ENCODE results near the gene INPP5A.

The INPP5A gene

DNA sequence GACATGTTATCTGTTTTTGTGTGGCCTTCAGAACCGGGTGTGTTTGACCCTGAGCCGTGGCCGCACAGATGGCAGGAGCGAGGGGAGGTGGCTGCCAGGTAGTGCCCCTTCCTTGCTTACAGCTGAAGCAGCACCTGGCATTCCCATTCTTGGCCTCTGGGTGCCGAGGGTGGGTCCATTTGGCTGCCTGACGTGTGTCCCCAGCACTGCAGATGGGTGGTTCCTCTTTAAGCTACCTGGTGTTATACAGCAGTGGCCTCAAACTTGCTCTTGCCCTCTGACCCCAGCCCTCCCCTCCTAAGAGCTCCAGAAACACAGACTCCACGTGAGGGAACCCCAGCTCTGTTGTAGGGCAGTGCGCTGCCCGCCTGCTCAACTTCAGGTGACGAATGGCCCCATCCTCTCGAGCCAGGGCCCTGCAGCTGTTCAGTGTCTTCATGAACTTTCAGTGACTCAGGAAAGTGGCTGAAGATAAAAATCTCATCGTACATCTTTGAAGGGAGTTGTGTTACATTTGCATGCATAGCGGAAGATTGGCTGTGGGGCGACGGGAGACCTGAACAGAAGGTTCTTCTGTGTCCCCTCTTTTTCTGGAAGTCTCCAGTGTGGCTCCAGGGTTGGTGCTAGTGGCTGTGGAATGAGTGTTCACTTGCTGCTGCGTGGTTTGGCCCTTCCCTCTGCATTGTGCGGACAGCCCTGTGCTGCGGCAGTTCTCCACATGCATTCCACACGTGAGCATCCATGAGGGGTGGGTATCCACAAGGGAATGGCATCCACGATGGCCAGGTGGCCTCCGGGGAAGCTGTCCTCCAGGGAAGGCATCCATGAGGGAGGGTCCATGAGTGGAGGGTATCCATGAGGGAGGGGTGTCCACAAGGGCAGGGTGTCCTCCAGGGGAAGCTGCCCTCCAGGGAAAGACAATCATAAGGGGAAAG is 91.6 kb downstream of the INPP5A start:
- no peak for DNase-seq (ENCODE audit: low read depth in 2 of 2)

DNA sequence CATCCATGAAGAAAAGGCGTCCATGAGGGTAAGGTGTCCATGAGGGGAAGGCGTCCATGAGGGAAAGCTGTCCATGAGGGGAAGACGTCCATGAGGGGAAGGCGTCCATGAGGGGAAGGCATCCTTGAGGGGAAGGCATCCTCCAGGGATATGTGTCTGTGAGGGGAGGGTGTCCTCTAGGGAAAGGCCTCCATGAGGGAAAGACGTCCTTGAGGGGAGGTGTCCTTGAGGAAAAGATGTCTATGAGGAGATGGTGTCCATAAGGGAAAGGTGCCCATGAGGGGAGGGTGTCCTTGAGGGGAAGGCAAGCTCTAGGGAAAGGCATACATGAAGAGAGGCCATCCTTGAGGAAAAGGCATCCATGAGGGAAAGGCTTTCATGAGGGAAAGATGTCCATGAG is 92.6 kb downstream of the INPP5A start:
- DNase-seq (ENCODE audit: low read depth in 2 of 2): no peak

DNA sequence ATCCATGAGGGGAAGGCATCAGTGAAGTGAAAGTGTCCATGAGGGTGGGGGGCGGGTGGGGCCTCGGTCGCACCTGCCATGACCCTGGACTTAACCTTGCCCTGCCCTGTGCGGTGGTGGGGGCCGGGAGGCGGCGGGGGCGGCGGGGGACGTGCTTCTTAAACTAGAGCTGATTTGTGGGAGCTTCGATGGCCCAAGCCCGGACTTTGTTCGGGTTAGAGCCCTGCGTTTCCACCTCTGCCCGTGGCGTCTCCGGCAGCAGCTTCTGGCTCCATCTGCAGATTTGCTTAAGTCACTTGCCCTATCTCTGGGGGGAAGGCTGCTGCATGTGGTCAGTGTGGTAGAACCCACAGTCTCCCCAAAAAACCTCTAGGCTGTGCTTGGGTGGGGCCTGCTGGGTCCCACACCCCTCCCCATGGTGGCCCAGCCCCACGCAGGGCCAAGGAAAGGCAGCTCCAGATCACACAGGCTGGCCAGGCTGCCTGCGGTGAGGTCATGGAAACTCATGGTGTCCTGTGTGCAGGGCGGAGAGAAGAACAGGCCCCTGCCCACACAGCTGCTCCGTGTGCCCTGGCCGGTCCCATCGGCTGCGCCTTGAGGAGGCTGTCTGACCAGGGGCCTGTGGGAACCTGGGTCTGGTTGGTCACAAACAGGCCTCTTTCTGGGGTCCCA is 93.2 kb downstream of the INPP5A start:
- no peak for DNase-seq (ENCODE audit: low read depth in 2 of 2)

DNA sequence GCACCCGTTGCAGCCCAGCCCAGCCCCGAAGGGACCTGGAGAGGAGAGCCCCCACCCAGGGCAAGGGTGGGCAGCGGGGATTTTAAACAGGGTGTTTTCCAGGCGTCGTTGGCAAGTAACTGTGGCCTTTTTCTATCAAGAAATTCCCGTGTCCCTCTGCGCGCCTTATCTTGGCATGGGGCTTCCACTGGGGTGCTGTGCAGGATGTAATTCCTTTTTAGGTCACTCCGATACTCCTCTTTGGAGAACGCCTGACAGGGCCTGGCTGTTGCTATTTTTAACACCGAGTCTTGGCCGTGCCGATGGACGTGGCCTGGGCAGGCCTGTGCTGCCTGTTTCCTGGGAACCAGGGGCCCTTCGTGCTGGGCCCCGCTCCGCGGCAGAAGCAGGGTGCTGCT is 93.8 kb downstream of the INPP5A start:
- DNase-seq (ENCODE audit: low read depth in 2 of 2): no peak

DNA sequence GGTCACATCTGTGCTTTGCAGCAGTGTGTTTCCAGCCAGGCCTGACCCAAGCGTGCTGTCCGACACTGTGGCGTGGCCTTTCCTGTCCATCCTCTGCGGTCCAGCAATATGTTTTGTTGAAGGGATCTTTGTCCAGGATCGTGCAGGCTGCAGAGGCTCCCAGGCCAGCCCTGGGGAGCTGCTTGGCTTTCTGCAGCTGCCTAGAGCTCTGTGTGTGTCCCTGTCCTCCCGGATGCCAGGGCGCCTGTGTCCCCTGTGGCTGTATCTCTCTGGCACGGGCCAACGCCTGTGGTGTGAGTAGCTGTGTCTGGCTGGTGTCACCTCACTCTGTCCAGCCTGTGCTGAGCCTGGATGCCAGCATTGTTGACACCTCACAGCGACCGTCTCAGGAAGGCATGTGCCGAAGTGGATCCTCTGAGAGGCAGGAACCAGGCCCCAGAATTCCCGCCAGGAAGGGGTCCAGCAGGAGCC is 94.5 kb downstream of the INPP5A start:
- no peak for DNase-seq (ENCODE audit: low read depth in 2 of 2)

DNA sequence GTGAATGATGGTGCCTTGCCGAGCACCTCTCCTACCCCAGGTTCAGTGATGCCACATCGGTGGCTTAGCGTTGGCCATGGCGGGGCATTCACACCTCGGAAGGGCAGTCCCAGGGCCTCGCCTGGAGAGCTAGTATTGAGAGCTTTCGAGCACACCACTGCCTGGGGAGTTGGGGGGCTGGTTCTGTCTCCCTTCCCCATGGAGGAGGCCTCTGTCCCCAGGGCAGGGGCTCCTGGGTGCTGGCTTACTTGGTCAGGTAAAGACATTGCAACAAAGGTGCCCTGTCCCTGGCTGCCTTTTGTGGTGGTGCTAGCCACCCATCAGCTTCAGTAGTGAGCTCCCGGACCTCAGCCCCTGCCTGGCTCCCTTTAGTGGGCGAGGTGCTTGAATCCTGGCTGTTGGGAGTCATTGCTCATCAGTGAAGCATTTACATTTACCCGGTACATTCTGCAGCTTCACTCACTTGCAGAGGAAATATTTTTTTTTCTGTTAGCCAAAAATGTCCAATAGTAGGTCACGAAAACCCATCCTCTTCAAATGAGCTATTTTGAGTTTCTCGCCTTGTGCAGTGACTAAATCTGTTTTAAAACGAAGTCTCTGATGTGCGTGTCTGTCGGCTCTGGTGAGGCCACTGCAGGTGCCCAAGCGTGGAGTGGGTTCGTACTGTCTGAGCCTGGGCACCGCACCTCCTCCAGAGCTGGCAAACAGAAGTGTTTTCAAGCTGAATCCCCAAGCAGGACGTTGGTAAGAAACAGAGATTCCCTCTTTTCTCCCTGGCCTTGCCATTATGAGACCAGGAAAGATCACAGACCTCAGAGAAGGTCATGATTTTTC is 95.5 kb downstream of the INPP5A start:
- peak in 1 of 2 experiments; percentile 18 for DNase-seq (ENCODE audit: low read depth in 2 of 2)

DNA sequence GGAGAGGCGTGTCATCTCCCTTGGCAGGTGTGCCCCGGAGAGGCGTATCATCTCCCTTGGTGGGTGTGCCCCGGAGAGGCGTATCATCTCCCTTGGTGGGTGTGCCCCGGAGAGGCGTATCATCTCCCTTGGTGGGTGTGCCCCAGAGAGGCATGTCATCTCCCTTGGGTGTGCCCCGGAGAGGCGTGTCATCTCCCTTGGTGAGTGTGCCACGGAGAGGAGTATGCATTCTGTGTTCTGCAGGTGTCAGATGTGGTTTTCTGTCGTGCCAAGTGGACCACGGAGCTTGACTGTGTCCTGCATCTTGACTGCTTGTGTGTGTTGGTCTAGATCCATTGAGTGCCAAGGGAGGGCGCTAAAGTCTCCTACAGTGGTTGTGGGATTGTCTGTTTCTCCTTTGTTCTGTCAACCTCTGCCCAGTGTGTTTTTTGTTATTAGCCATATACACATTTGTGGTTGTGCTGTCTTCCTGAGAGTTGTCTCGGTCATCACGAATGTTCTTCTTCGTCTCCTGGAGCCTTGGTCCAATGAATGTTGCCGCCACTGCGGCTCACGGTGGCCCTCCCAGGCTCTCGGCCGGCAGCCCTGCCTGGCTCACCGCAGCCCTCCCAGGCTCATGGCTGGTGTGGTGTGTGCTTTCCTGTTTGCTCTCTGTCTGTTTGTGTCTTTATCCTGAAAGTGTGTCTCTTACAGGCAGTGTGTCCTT is 96.8 kb downstream of the INPP5A start:
- no peak for DNase-seq (ENCODE audit: low read depth in 2 of 2)

DNA sequence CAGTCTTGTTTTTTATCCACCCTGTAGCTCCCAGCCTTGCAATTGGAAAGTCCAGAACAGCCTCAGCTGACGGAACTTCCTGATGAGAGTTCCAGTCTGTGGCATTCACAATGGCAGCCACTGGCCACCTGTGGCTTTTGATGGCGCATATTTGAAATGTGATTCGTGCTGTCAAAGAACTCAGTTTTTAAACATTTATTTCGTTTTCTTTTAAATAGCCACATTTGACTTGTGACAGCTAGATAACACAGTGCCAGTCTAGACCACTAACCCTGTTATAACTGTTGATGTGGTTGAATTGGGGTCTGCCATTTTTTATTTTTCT is 97.3 kb downstream of the INPP5A start:
- DNase-seq (ENCODE audit: low read depth in 2 of 2): no peak

DNA sequence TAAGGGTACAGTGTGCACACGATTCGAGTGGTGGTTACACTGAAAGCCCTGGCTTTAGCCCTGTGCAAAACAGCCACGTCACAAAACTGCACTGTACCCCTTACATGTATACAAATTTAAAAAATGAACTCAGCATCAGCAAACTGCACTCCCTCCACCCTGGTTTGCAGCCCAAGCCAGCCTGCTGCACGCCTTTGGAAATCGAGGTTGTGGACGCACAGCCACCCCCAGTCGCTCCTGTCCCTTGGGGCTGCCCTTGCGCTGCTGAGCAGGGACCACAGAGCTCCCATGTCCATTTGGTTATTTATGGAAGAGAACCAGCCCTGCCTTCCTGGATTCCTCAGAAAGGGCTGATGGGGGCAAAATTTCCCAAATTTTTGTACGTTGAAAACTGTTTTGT is 98.8 kb downstream of the INPP5A start:
- no peak for DNase-seq (ENCODE audit: low read depth in 2 of 2)

DNA sequence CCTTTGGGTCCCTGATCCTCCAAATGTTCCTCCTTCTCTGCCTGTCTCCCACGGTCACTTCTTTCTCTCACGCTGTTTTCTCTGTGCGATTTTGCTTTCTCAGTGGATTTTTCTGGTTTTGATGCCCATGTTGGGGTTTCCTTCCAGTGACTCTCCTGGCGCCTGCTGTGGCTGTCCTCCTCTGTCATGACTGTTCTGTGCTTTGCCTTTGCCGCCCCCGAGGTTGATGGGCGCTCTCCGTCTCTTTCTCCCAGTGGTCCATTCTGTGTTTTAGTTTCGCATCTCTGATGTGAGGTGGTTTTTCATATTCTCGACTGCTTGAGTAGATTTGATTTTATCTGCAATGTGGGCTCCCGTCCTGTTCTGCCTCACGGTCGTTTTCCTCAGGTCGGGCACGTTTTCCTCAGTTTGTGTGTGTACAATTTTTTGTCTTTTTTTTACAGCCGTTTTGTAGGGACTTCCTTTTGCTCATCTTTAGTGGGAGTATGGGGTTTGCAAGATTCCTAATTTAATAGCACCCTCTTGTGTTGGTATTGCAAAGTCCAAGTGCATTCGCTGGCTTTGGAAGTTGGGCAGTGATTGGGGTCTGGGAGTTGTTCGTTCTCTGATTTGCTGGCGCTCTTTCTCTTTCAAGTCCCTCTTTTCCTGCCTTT is 100.0 kb downstream of the INPP5A start:
- peak; percentile 46 to 48 for DNase-seq (ENCODE audit: low read depth in 2 of 2)

DNA sequence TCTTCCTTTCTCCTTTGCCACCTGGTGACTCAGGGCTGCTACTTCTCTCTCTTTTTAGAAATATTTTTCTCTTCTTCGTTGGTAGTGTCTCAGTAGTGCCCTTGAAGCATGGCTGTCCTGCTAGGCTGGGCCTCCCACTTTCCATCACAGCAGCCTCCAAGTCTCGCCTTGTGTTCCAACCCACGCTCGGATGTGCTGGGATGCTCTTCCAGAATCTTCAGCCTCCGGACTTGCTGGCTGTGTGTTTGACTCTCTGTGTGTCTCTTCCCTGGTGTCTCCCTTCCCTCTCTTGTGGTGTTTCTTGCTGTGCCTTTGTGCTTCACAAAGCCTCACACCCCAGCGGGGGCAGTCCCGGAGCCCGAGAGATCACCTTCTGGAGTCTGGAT is 100.5 kb downstream of the INPP5A start:
- DNase-seq (ENCODE audit: low read depth in 2 of 2): no peak

DNA sequence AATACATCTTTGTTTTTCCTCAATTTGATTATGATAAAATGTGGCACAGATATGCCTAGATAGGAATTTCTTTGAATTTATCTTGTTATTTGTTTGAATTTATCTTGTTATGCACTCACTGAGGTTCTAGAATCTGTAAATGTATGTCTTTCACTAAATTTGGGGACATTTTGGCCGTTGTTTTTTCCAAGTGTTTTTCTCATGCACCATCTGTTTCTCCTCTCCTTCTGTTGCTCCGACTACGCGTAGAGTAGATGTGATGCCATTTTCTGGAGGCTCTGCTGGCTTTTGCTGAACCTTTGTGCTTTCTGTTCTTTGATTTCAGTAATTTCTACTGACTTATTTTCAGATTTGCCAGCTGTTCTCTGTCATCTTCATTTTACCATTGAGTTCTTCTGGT is 101.9 kb downstream of the INPP5A start:
- DNase-seq (ENCODE audit: low read depth in 2 of 2): no peak

DNA sequence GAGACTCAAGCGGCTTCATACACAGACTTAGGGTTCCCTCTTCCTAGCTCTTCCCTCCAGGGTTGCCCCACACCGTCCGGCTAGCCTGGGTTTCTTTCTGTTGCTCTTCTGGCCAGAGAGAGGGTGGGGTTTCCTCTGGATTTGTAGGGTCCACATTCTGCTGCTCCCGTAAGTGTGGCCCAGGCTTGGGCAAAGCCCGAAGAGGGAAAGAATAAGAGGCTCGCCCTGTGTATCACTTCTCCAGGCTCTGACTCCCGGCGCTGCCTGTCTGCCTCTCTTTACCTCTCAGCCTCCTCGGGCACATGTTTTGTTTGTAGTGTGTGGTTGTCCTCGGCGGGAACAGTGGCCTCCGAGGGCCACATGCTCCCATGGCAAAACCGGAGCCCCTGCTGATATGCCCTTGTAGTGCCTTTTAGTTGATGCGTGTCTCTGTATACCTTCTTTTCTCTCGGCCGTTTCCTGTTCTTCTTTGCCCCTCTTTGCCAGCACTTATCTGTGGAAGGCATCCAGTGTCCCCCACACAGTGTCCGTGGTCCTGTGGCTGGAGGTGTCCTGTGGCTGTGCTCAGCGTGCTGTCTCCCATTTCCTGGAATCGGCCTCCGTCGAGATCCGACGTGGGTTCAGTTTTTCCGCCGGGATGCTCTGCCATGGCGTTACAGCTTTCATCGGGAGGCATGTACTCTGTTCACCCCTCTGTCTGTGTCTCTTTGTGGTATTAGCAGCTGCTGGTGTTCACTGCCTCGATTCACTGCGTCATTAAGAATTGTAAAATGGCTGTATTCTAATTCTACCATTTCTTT is 102.9 kb downstream of the INPP5A start:
- DNase-seq (ENCODE audit: low read depth in 2 of 2): no peak

DNA sequence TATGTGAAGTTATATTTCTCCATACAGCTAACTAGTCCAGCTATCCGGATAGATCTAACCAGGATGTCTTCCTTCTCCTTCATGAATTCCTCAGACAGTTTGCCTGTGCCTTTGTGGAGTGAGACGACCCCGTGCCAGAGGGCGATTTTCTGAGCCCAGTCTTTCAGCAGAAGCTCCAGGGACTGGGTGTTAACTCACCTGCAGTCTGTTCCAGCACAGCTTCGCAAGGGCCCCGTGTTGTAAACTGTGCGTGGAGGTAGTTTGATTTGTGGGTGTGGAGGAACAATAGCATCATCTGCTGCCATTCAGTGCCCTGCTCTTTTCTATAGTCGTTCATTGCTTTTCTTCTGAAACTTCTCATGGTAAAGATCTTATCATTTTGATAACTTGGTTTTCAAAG is 103.8 kb downstream of the INPP5A start:
- DNase-seq (ENCODE audit: low read depth in 2 of 2): no peak

DNA sequence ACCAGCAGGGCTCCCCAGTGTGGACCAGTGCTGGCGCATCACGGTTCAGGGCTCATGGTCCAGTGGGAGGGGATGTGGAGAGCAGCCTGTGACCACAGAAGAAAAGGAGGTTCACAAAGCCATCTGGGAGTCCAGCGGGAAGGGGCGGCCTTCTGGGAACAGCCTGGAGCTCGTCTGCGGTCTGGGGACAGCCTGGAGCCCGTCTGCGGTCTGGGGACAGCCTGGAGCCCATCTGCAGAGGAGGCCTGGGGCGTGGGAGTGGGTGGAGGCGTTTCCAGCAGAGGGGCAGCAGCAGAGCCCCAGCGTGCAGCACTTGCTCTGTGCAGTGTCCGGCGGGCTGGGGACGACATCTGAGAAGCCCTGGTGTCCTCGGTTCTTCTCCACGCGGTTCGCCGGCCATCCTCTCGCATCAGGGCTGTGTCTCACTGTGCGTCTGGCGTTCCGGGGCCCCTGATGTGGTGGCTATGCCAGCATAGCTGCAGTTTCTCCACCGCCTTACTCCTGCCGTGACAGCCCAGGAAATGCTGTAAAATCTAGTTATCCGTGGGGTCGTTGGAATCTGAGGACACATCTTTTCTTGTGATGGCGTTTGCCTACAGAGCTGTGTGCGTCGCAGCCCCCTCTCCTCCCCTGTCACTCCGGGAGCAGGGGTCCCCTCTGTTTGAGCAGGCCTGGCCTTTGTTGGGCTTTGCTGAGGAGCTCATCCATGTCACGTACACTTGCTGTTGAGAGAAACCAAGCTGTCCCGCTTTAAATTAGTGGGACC is 104.6 kb downstream of the INPP5A start:
- no peak for DNase-seq (ENCODE audit: low read depth in 2 of 2)

DNA sequence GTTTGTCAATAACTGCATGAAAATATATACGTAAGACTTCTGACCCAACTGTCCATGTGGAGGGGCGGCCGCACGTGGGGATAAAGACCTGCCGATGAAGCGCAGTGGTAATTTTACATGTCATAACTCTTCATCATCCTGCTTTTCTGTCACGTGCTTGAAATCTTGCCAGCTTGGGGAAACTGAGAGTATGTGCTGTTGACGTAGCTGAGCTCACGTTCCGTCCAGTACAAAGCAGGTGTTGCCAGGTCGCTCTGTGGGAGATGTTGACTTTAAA is 105.1 kb downstream of the INPP5A start:
- DNase-seq (ENCODE audit: low read depth in 2 of 2): no peak

DNA sequence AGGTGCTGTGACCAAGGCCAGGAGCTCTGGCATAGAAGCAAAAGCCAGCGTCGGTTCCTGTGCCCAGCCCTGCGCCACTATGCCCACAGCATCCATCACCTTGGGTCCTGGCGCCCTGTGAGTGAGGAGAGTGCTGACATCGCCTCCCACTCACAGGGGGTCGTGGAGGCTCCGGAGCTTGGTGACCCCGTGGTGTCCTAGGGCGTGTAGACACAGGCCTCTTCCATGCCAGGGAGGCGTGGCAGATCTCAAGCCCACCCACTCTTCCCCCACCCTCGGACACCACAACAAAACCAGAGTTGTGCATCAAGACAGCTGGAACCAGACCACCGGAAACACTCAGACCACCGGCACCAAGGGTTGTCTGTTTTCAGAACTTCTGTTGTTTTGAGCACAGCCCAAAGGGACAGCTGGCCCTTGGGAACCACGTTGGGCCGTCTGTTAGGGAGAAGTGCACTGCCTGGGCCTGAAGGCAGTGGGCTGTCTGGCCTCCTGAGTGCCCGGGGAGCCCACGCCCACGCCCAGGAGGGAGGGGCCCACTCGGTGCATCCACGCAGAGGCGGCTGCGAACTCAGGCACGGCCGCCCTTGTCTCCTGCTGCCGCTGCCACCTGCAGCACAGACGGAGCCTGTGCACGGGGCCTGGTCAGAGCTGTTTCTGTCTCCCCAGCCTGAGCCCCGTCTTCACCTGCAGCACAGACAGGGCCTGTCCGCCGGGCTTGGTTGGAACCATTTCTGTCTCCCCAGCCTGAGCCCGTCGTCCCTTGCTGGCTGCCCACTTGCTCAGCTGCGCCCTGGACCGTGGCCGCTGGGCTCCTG is 106.3 kb downstream of the INPP5A start:
- no peak for DNase-seq (ENCODE audit: low read depth in 2 of 2)

DNA sequence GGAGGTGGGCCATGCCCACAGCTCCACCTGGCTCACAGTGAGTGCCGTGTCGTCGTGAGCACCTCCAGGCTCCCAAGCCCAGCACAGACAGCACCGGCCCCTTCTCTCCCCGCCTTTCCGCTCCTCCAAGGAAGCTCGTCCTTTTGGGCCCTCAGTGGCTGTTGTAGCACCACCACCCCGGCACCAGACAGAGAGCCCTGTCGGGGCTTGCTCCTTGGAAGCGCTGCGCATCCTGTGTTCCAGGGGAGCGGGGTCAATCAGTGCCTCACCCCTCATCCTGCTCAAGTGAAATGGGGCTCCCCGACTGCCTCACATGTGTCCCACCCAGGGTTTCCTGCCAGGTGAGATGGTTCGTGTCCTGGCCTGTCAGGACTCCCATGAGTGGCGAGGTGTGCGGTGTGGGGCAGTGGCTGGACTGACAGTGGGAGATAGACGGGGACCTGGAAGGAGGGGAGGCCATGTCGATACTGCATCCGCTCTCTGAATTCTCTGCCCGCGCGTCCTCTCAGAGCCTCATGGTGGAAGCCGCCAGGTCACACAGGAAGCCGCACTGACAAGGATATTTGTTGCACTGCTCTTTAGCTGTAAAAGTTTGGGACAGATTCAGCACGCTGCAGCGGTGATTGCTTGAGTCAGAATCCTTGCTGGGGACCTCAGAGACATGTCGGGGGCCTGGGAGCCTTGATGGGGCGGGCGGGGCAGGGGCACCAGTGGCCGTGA is 107.1 kb downstream of the INPP5A start:
- DNase-seq (ENCODE audit: low read depth in 2 of 2): no peak

DNA sequence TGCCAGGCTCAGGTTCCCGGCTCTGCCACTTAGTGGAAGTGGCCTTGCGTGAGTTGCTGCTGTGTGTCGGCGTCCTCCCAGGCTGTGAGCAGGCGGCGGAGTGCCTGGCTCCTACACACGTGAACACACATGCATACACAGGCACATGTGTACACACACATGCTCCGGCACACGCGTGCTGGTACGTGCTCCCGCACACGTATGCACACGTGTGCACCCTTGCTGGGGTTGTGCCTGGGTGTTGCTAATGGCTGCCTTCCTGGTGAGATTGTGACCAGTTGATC is 107.6 kb downstream of the INPP5A start:
- no peak for DNase-seq (ENCODE audit: low read depth in 2 of 2)
